HepG2 (cell line): ENCODE results near the gene TUBA8. TPM values are rescaled to one million over a fixed set of nuclear protein-coding genes. Genes with fewer than 3 reads are reported as not detected.

Source experiments
- ATAC-seq: fragments of 200-7000 bp; cut with Tn5 transposase; 3 replicates; pipeline ENCODE4 v1.9.1; 2020; ENCODE audit warnings: mild to moderate bottlenecking, moderate library complexity
- BruUV-seq: library from RNA; stranded (reverse); fragments of 400-500 nt; replicated peaks from 2 replicates; lab custom pipeline; 2021; lab: Mats Ljungman, UMichigan
- CTCF ChIA-PET: fragments of 300-600 bp; formaldehyde crosslinking; extraction: SDS; loops from one replicate; lab custom pipeline; 2021; ENCODE audit warnings: low total read pairs, inconsistent platforms, low intra/inter-chr PET ratio; lab: Yijun Ruan, JAX
- POLR2A ChIA-PET: fragments of 350-600 bp; sonication (Branson Sonifier 250); formaldehyde crosslinking; loops from one replicate; lab custom pipeline; 2020; ENCODE audit warnings: antibody characterized with exemption, inconsistent platforms; lab: Yijun Ruan, JAX
- DNase-seq: peaks from one replicate; pipeline ENCODE4 v3.0.0-alpha.2; 2015; ENCODE audit warnings: low spot score
- FAIRE-seq: peaks from 3 replicates; lab custom pipeline; 2011; peaks lifted over from hg19 to GRCh38; lab: Jason Lieb, UNC
- H2AFZ ChIP-seq: one replicate; pipeline ENCODE4 v1.6.1; 2011; ENCODE audit warnings: low read length, inconsistent platforms
- H3K27ac ChIP-seq: fragments of 300-600 bp; 3 replicates; pipeline ENCODE4 v1.8.0; 2011; ENCODE audit warnings: mixed run types, mild to moderate bottlenecking, mixed read lengths, low read length, inconsistent platforms; ENCODE audit not compliant: insufficient read depth; ENCODE audit errors: extremely low read length
- H3K27me3 ChIP-seq, 2 experiments: fragments of 200-600 bp in 1 of 2; 2 replicates in 1 of 2; 3 replicates in 1 of 2; pipeline versions ENCODE4 v1.6.0 to v1.8.0; 2011; ENCODE audit warnings: low read length in 2 of 2, mild to moderate bottlenecking in 2 of 2, moderate library complexity in 2 of 2, inconsistent platforms in 1 of 2; ENCODE audit not compliant: insufficient read depth in 2 of 2, control insufficient read depth in 1 of 2
- H3K36me3 ChIP-seq, 2 experiments: fragments of 200-600 bp in 1 of 2; replicated peaks in 1 of 2; 2 replicates in 1 of 2; 3 replicates in 1 of 2; pipeline versions ENCODE4 v1.5.1 to v1.8.0; 2011; ENCODE audit warnings: low read length in 2 of 2, inconsistent platforms in 1 of 2; ENCODE audit not compliant: insufficient read depth in 2 of 2, control insufficient read depth in 1 of 2
- H3K4me1 ChIP-seq: 2 replicates; pipeline ENCODE4 v1.5.1; 2012; ENCODE audit warnings: low read length, inconsistent platforms; ENCODE audit not compliant: insufficient read depth
- H3K4me2 ChIP-seq: 2 replicates; pipeline ENCODE4 v1.6.0; 2011; ENCODE audit warnings: low read depth, low read length, inconsistent platforms
- H3K4me3 ChIP-seq, 3 experiments: fragments of 200-600 bp in 1 of 3; sonication (generic), shearing (Covaris generic) in 1 of 3; replicated peaks in 1 of 3; 2 replicates each; pipeline ENCODE4 v1.5.1; 2011 to 2016; ENCODE audit warnings: low read length in 3 of 3, inconsistent platforms in 2 of 3, low read depth in 2 of 3, mild to moderate bottlenecking in 2 of 3, control low read depth in 1 of 3, mixed read lengths in 1 of 3; ENCODE audit not compliant: insufficient read depth in 1 of 3
- H3K79me2 ChIP-seq: one replicate; pipeline ENCODE4 v1.6.1; 2011; ENCODE audit warnings: low read length, inconsistent platforms; ENCODE audit not compliant: insufficient read depth
- H3K9ac ChIP-seq: 2 replicates; pipeline ENCODE4 v1.6.0; 2011; ENCODE audit warnings: mild to moderate bottlenecking, low read depth, low read length, inconsistent platforms; ENCODE audit not compliant: insufficient read depth
- H3K9me3 ChIP-seq: 2 replicates; pipeline ENCODE4 v1.5.1; 2012; ENCODE audit warnings: mild to moderate bottlenecking, low read length
- H4K20me1 ChIP-seq: 2 replicates; pipeline ENCODE4 v1.6.0; 2011; ENCODE audit warnings: inconsistent platforms, mild to moderate bottlenecking, low read length, moderate library complexity; ENCODE audit not compliant: insufficient read depth
- ATF1 ChIP-seq: IDR thresholded peaks from 2 replicates; pipeline ENCODE4 v1.6.1; 2016; ENCODE audit warnings: mild to moderate bottlenecking, control low read depth
- E2F2 ChIP-seq: sonication (generic); formaldehyde crosslinking; IDR thresholded peaks from 2 replicates; pipeline ENCODE4 v1.4.0; 2020; ENCODE audit warnings: missing genetic modification reagents, borderline replicate concordance
- FOXA1 ChIP-seq, 2 experiments: fragments of 450-650 bp in 1 of 2; sonication (generic) in 1 of 2; formaldehyde crosslinking in 1 of 2; IDR thresholded peaks; 2 replicates each; pipeline versions ENCODE4 v1.4.0 to v1.6.1; 2016 to 2020; ENCODE audit warnings: missing genetic modification reagents in 1 of 2
- KDM3A ChIP-seq: IDR thresholded peaks from 2 replicates; pipeline ENCODE4 v1.6.1; 2018; ENCODE audit warnings: low read depth, missing compliant biosample characterization
- KLF13 ChIP-seq: sonication (generic); formaldehyde crosslinking; IDR thresholded peaks from 2 replicates; pipeline ENCODE4 v1.4.0; 2020; ENCODE audit warnings: mild to moderate bottlenecking, missing genetic modification reagents
- KLF9 ChIP-seq: IDR thresholded peaks from 2 replicates; pipeline ENCODE4 v1.6.1; 2016; ENCODE audit warnings: low read depth
- SALL1 ChIP-seq: sonication (generic); formaldehyde crosslinking; IDR thresholded peaks from 2 replicates; pipeline ENCODE4 v1.8.0; 2022; ENCODE audit warnings: mild to moderate bottlenecking, missing genetic modification reagents
- ZBTB21 ChIP-seq: sonication (generic); formaldehyde crosslinking; IDR thresholded peaks from 2 replicates; pipeline ENCODE4 v1.4.0; 2020; ENCODE audit warnings: missing genetic modification reagents
- ZBTB49 ChIP-seq: sonication (generic); formaldehyde crosslinking; IDR thresholded peaks from 2 replicates; pipeline ENCODE4 v1.4.0; 2020; ENCODE audit warnings: missing genetic modification reagents, borderline replicate concordance
- ZFP36L2 ChIP-seq: sonication (generic); formaldehyde crosslinking; IDR thresholded peaks from 2 replicates; pipeline ENCODE4 v1.4.0; 2020; ENCODE audit warnings: missing genetic modification reagents
- ZMYM3 ChIP-seq: sonication (generic); formaldehyde crosslinking; IDR thresholded peaks from 2 replicates; pipeline ENCODE4 v1.5.1; 2020; ENCODE audit warnings: mild to moderate bottlenecking, missing genetic modification reagents
- ZNF12 ChIP-seq: sonication (generic); formaldehyde crosslinking; IDR thresholded peaks from 2 replicates; pipeline ENCODE4 v1.5.0; 2020; ENCODE audit warnings: missing genetic modification reagents
- ZNF20 ChIP-seq: sonication (generic); formaldehyde crosslinking; IDR thresholded peaks from 2 replicates; pipeline ENCODE4 v1.4.0; 2020; ENCODE audit warnings: mild to moderate bottlenecking, moderate library complexity, missing genetic modification reagents
- ZNF432 ChIP-seq: sonication (generic); formaldehyde crosslinking; IDR thresholded peaks from 2 replicates; pipeline ENCODE4 v1.5.0; 2020; ENCODE audit warnings: missing genetic modification reagents, mild to moderate bottlenecking, borderline replicate concordance
- ZNF496 ChIP-seq: sonication (generic); formaldehyde crosslinking; IDR thresholded peaks from 2 replicates; pipeline ENCODE4 v1.8.1; 2023; ENCODE audit warnings: mild to moderate bottlenecking, moderate library complexity, missing genetic modification reagents; ENCODE audit not compliant: insufficient replicate concordance
- ZNF501 ChIP-seq: sonication (generic); formaldehyde crosslinking; IDR thresholded peaks from 2 replicates; pipeline ENCODE4 v1.5.1; 2020; ENCODE audit warnings: mild to moderate bottlenecking, moderate library complexity, missing genetic modification reagents
- ZNF615 ChIP-seq: sonication (generic); formaldehyde crosslinking; IDR thresholded peaks from 2 replicates; pipeline ENCODE4 v1.5.0; 2020; ENCODE audit warnings: mild to moderate bottlenecking, missing genetic modification reagents, borderline replicate concordance
- ZNF703 ChIP-seq: sonication (generic); formaldehyde crosslinking; IDR thresholded peaks from 2 replicates; pipeline ENCODE4 v1.5.1; 2020; ENCODE audit warnings: missing genetic modification reagents, mild to moderate bottlenecking, moderate library complexity, borderline replicate concordance
- ZNF772 ChIP-seq: sonication (generic); formaldehyde crosslinking; IDR thresholded peaks from 2 replicates; pipeline ENCODE4 v1.5.0; 2020; ENCODE audit warnings: mild to moderate bottlenecking, missing genetic modification reagents
- WGBS: methylation state at CpG from one replicate; pipeline ENCODE4 v1.1.6; 2017; ENCODE audit warnings: low lambda C conversion rate; 5-methylcytosine and 5-hydroxymethylcytosine counted together
- in situ Hi-C: cut with HindIII; loops from 2 replicates; pipeline ENCODE4 v1.10.0; 2017; ENCODE audit warnings: low pct_unique_long_range_greater_than_20kb; ENCODE audit not compliant: extremely low pct_ligation_motif_present
- intact Hi-C: fragments of 100-400 bp; cut with micrococcal nuclease; formaldehyde crosslinking; loops from one replicate; pipeline ENCODE4 v1.10.0; 2022; ENCODE audit not compliant: unreplicated experiment
- polyA plus RNA-seq, 8 experiments: library from polyadenylated mRNA; depleted of rRNA in 3 of 8; stranded (reverse) in 7 of 8; unstranded in 1 of 8; fragments of >200 nt; fragmentation: Illumina TruSeq in 4 of 8; extraction: Trizol in 4 of 8; gene quantifications; 2 replicates each; pipeline versions ENCODE4 v1.2.1 to v1.2.3, GENCODE V29; 2011 to 2016; ENCODE audit warnings: low read depth in 4 of 8, missing spikeins in 1 of 8, mixed read lengths in 1 of 8; ENCODE audit not compliant: insufficient read depth in 1 of 8
- total RNA-seq, 5 experiments: library from RNA; depleted of rRNA; stranded (reverse); fragments of >200 nt; fragmentation: Illumina TruSeq; extraction: Trizol; gene quantifications; 2 replicates each; pipeline ENCODE4 v1.2.3, GENCODE V29; 2016; ENCODE audit warnings: low read depth in 1 of 5

The TUBA8 gene
- total and polyA plus RNA-seq, 2 of the 13 experiments (the other 11 are each of a cell fraction or from before 2014, with no cell fraction given): 0.35 to 0.69 TPM

- TF ChIP-seq FOXA1 (IDR thresholded peaks at IDR 0.05): no peak
- no peak for TF ChIP-seq FOXA1 (CRISPR knock-in tag; IDR thresholded peaks at IDR 0.05)
- TF ChIP-seq KDM3A (CRISPR knock-in tag): no peak
- TF ChIP-seq ZBTB21 (CRISPR knock-in tag): no peak
- no peak for TF ChIP-seq ZNF501 (CRISPR knock-in tag)
- TF ChIP-seq ZBTB49 (CRISPR knock-in tag): no peak
- TF ChIP-seq ZNF615 (CRISPR knock-in tag): no peak
- TF ChIP-seq ZNF432 (CRISPR knock-in tag): no peak
- TF ChIP-seq ZNF12 (CRISPR knock-in tag): no peak
- TF ChIP-seq SALL1: no peak
- TF ChIP-seq KLF9 (CRISPR knock-in tag): no peak
- no peak for TF ChIP-seq ZNF772 (CRISPR knock-in tag)
Measured at GRCh38 chr22:18116634-18117033, 6.0 kb downstream of the TUBA8 start (continued).

- FAIRE-seq (no peak), DNase-seq (no peak), ATAC-seq (no peak)
- H2AFZ ChIP-seq: no peak overlapping the region
- H3K79me2 ChIP-seq: no peaks in the 10 kb centered on the region
- 63% methylated on average over 9 of the region's 9 CpGs for WGBS
- H3K4me3 ChIP-seq: no peak overlapping the region
- in situ Hi-C loops (no loop called here), intact Hi-C loops (no loop called here)
- H3K27me3 ChIP-seq: peaks cover 2 to 13% of the 10 kb centered on the region in 2 experiments; a peak in 3 of 5 replicates
- no peaks in the 10 kb centered on the region for H4K20me1 ChIP-seq
- BruUV-seq: no TSS peak
- ChIA-PET CTCF (no interaction called here), POLR2A (no interaction called here)
- no peak overlapping the region for H3K27ac ChIP-seq
- no peak overlapping the region for H3K4me2 ChIP-seq
- no peaks in the 10 kb centered on the region for H3K9me3 ChIP-seq
- H3K36me3 ChIP-seq: no peaks in the 10 kb centered on the region
- H3K4me1 ChIP-seq: peaks cover 7% of the 10 kb centered on the region
- H3K9ac ChIP-seq: no peak overlapping the region
- TF ChIP-seq ATF1 (CRISPR knock-in tag) (no peak), E2F2 (CRISPR knock-in tag) (no peak), ZMYM3 (CRISPR knock-in tag) (no peak), KLF13 (no peak), ZNF20 (CRISPR knock-in tag) (no peak), ZNF703 (CRISPR knock-in tag) (no peak), ZFP36L2 (CRISPR knock-in tag) (no peak), ZNF496 (CRISPR knock-in tag) (no peak)
Measured at GRCh38 chr22:18118345-18118915, 7.8 kb downstream of the TUBA8 start.
